NCI-H2227 (cell line): Measurements from ENCODE around the gene SLC28A1.

ENCODE experiments used
- DNase-seq: peaks from one replicate; lab custom pipeline; 2025; ENCODE audit not compliant: unreplicated experiment; lab: John Stamatoyannopoulos, UW

The SLC28A1 gene

DNA sequence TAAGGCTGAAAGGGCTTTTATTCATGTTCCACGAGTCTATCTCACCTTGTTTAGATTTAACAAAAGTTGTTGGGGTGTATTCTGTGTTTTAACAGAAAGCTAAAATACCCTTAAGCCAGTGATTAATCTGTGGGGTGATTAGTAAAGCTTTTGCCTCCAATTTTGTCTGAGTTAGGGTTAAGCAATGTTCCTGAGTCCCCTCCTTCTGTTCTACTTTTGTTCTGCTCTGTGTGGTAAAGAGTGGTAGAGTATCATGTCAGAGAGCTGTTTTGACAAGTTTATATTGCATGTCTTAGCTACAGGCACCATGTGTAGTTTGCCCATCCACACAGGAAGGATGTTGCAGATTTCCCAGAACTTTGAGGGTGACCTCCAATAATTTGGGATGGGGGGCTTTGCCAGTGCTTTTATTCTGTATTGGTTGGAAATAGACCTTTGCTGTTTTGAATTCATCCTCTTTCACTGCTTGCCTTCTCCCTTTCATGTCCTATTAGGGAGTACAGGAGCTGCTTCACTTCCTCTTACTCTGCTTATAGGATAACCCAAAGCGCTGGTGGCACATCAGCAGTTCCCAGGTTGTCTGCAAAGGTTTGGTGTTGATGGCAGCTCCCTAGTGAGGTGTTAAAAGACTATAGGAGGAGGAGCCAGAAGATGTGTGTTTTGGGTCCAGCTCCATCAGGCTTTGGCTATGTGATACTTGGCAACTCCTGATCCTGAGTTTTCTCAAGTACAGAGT lies 104.6 kb downstream of the SLC28A1 start:
- no peak for DNase-seq

DNA sequence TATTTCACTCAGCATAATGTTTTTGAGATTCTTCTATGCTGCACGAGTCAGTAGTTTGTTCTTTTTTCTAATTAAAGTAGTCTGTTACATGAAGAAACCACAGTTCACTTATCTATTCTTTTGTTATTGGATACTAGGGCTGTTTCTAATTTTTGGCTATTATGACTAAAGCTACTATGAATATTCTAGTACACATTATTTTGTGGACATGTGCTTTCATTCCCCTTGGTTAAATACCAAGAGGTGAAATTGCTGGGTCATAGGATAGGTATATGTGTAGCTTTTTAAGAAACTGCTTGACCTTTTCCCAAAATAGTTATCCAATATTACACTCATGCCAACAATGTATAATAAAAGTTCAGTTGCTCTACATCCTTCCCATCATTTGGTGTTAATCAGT lies 106.0 kb downstream of the SLC28A1 start:
- no peak for DNase-seq

DNA sequence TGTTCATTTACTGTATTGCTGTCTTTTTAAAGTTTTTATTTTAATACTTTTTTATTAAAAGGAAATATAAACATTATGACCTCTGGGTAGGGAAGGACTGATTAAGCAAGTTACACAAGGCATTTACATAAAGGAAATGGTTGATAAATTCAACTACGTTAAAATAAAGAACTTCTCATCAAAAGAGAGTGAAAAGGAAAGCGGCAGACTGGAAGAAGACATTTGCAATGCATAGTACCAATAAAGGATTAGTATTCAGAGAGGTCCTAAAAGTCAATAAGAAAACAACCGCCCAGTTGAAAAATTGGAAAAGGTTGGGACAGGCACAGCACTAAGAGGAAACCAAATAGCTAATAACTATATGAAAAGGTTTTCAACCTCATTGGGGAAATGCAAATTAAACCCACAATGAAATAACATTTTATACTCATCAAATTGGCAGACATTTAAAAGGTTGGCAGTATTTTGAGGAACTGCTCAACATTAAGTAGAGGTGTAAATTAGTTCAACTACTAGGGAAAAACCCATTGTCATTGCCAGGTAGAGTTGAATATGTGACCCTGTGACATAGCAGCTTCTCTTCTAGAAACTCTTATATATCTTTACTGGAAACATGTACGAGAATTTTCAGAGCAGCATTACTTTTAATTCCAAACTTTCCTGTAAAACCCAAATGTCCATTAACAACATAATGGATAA lies 106.7 kb downstream of the SLC28A1 start:
- DNase-seq = no peak

DNA sequence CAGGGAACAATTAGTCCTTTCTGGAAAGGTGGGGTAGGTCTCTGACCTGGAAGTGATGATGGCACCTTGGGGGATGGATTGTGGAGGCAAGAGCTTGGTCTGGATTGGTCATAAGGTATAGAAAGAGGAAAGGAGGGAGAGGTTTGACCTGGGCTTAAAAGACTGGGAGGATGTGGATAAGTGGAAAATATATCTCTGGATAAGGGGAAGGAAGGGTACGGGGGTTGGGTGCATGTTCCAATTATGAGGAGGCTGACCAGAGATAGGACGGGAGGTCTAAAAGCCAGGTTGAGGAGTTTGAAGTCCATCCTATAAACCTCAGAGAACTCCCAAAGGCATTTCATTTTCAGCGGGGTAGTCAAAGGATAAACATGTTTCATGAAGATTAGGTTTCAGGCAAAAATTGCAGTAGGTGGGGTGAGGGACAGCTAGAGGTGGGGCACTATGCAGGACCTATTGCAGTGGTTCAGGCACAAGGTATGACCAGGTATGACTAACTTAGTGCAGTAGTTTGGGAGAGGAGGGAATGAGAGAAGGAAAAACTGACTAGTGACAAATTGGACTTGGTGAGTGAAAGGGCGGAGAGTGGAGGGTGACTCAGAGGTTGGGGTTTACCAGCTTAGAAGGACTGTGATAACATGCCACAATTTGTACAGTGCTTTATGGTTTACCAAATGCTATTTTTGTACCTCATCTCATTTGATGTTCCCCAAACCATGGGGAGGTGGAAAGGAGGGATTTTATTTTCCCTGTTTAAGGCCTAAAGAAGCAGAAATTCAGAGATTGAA lies 107.9 kb downstream of the SLC28A1 start:
- DNase-seq = no peak
